Activated CD8-positive, alpha-beta T cell treated with anti-CD3 and anti-CD28 coated beads for 36 hours (primary cell): Measurements from ENCODE around the gene DOC2A. TPM values are rescaled to one million over a fixed set of nuclear protein-coding genes. Genes with fewer than 3 reads are reported as not detected.

Experiments
- ATAC-seq: fragments of 200-7000 bp; cut with Tn5 transposase; one replicate; pipeline ENCODE4 v1.10.0; 2021; ENCODE audit warnings: mild to moderate bottlenecking, moderate library complexity
- CTCF ChIA-PET: fragments of 350-600 bp; sonication (Branson Sonifier 250); formaldehyde crosslinking; loops from one replicate; lab custom pipeline; 2021; ENCODE audit warnings: antibody characterized with exemption; lab: Charles Lee
- POLR2A ChIA-PET: fragments of 350-600 bp; sonication (Branson Sonifier 250); formaldehyde crosslinking; loops from one replicate; lab custom pipeline; 2021; ENCODE audit warnings: antibody characterized with exemption; lab: Charles Lee
- DNase-seq: peaks from one replicate; pipeline ENCODE4 v3.0.0-alpha.2; 2020
- H3K27ac Mint-ChIP-seq: one replicate; pipeline ENCODE4 v1.8.0; 2021; ENCODE audit warnings: mild to moderate bottlenecking, mixed read lengths
- H3K27me3 Mint-ChIP-seq: one replicate; pipeline ENCODE4 v1.8.0; 2021; ENCODE audit warnings: mixed read lengths
- H3K36me3 Mint-ChIP-seq: one replicate; pipeline ENCODE4 v1.8.0; 2021; ENCODE audit warnings: low read depth, mixed read lengths
- H3K4me1 Mint-ChIP-seq: one replicate; pipeline ENCODE4 v1.8.0; 2021; ENCODE audit warnings: low read depth, mixed read lengths
- H3K4me3 Mint-ChIP-seq: one replicate; pipeline ENCODE4 v1.8.0; 2021; ENCODE audit warnings: mild to moderate bottlenecking, moderate library complexity, mixed read lengths
- H3K9me3 Mint-ChIP-seq: one replicate; pipeline ENCODE4 v1.8.0; 2021; ENCODE audit warnings: mixed read lengths
- intact Hi-C: fragments of 100-400 bp; cut with micrococcal nuclease; formaldehyde crosslinking; loops from one replicate; pipeline ENCODE4 v1.10.0; 2022
- total RNA-seq, 2 experiments: library from RNA; stranded (reverse); gene quantifications; one replicate each; pipeline ENCODE4 v1.2.3, GENCODE V29; 2021
- TF ChIP-seq, protein P1 (sequence below): fragments of 200-600 bp; IDR thresholded peaks from one replicate; pipeline ENCODE4 v1.8.0; 2022; ENCODE audit warnings: antibody characterized with exemption, mild to moderate bottlenecking

DOC2A gene
- total RNA-seq, 2 experiments from 2014 or later: 0.68 to 1.8 TPM

- no peak overlapping the region for H3K27ac Mint-ChIP-seq
- H3K4me1 Mint-ChIP-seq: peaks cover 21% of the 10 kb centered on the region
- H3K27me3 Mint-ChIP-seq: no peaks in the 10 kb centered on the region
- H3K36me3 Mint-ChIP-seq: peaks cover 25% of the 10 kb centered on the region
- ChIA-PET POLR2A (interaction anchor here (0.6 kb wide), 1 partner anchor 73 kb away, joined by 3 read pairs; no protein-coding TSS in a partner anchor), CTCF (no interaction called here)
- ATAC-seq: no peak
- intact Hi-C loops: no loop called here
- TF ChIP-seq, protein P1, sequence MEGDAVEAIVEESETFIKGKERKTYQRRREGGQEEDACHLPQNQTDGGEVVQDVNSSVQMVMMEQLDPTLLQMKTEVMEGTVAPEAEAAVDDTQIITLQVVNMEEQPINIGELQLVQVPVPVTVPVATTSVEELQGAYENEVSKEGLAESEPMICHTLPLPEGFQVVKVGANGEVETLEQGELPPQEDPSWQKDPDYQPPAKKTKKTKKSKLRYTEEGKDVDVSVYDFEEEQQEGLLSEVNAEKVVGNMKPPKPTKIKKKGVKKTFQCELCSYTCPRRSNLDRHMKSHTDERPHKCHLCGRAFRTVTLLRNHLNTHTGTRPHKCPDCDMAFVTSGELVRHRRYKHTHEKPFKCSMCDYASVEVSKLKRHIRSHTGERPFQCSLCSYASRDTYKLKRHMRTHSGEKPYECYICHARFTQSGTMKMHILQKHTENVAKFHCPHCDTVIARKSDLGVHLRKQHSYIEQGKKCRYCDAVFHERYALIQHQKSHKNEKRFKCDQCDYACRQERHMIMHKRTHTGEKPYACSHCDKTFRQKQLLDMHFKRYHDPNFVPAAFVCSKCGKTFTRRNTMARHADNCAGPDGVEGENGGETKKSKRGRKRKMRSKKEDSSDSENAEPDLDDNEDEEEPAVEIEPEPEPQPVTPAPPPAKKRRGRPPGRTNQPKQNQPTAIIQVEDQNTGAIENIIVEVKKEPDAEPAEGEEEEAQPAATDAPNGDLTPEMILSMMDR: no peak
- no peaks in the 10 kb centered on the region for H3K9me3 Mint-ChIP-seq
- DNase-seq: no peak
- H3K4me3 Mint-ChIP-seq: no peak overlapping the region
Observed at GRCh38 chr16:29999605-30000004, 11.2 kb downstream of the DOC2A start.

GRCh38 chr16:29996766-29997250 lies 14.0 kb downstream of the DOC2A start:
- H3K4me3 Mint-ChIP-seq: peak overlapping the region; percentile 96
- peaks cover 29% of the 10 kb centered on the region for H3K4me1 Mint-ChIP-seq
- no peak for ATAC-seq
- ChIA-PET POLR2A (interaction anchor here (0.6 to 7.7 kb wide), 13 partner anchors 10 to 185 kb away, joined by 3 to 74 read pairs (median 6); partner anchors contain the start of genes ALDOA, ASPHD1, KCTD13 and SEZ6L2), CTCF (interaction anchor here (0.8 to 3.2 kb wide), 6 partner anchors 9 to 296 kb away, joined by 3 to 14 read pairs (median 6); no protein-coding TSS in a partner anchor)
- peak overlapping the region; percentile 99 for H3K27ac Mint-ChIP-seq
- TF ChIP-seq, protein P1: no peak
- H3K36me3 Mint-ChIP-seq: peaks cover 31% of the 10 kb centered on the region
- DNase-seq: peak; percentile 47
- no peaks in the 10 kb centered on the region for H3K27me3 Mint-ChIP-seq
- no peaks in the 10 kb centered on the region for H3K9me3 Mint-ChIP-seq
- intact Hi-C loops: no loop called here

DNA sequence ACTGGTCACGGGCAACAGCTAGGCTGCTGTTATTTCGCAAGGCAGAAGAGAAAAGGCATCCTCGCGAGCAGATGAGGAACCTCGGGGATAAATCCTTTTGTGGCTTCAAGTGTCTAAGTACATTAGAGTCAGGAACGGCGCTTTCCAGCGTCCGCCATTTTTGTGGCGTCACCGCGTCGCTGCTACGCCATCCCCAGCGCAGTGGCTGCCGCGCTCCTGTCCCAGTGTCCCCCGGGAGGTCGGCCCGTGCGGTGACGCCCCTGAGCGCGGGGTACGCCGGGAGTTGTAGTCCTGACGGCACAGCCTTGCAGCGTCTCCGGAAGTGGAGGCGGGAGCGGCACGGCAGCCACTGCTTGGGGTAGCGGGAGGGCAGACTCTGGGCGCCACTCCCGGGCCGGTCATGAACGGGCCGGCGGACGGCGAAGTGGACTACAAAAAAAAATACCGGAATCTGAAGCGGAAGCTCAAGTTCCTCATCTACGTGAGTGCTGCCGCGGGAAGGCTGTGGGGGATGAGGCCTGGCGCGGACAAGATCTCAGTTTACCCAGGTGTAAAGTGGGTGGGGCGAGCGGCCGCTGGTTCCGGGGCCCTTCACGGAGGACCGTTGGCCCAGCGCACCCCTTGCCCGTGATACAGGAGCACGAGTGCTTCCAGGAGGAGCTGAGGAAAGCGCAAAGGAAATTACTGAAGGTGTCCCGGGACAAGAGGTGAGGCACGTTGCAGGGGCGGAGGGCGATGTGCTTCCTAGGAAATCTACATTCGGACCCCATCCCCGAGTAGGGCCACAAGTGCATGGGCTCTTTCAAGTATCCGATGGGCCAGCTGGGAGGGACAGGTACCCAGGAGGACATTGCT lies 14.7 kb downstream of the DOC2A start, which contains the start of gene INO80E:
INO80E (plus strand) TSS at position 331 of the 855 bp plus-strand sequence; CDS start at position 401, 70 bp downstream.
- Mint-ChIP-seq H3K4me3 (peak within 1 kb of the TSS; percentile 96), H3K9me3 (no peaks in the 10 kb centered on the region), H3K4me1 (peaks cover 29% of the 10 kb centered on the region), H3K36me3 (peaks cover 30% of the 10 kb centered on the region), H3K27ac (peak within 1 kb of the TSS; percentile 99), H3K27me3 (no peaks in the 10 kb centered on the region)
- intact Hi-C loops: no loop called here
- DNase-seq (peak; percentile 99), ATAC-seq (peak; percentile 97)
- TF ChIP-seq, protein P1: no peak
- POLR2A ChIA-PET: interaction anchor here (0.6 to 7.7 kb wide), 21 partner anchors 10 to 189 kb away, joined by 3 to 74 read pairs (median 5); partner anchors contain the start of genes ALDOA, ASPHD1, DOC2A and KCTD13
- CTCF ChIA-PET: interaction anchor here (0.8 to 3.2 kb wide), 7 partner anchors 10 to 305 kb away, joined by 3 to 14 read pairs (median 5); partner anchors contain the start of gene PAGR1

GRCh38 chr16:29995324-29995910 lies 15.4 kb downstream of the DOC2A start, which contains the start of gene HIRIP3:
TSS of gene HIRIP3 (minus strand) at chr16:29995617. CDS start at chr16:29995605, 12 bp downstream.
- ATAC-seq (peak; percentile 63), DNase-seq (peak; percentile 90)
- Mint-ChIP-seq H3K9me3 (no peaks in the 10 kb centered on the region), H3K36me3 (peaks cover 30% of the 10 kb centered on the region), H3K27ac (peak within 1 kb of the TSS; percentile 99), H3K4me3 (peak within 1 kb of the TSS; percentile 96), H3K27me3 (no peaks in the 10 kb centered on the region), H3K4me1 (peaks cover 29% of the 10 kb centered on the region)
- TF ChIP-seq, protein P1: no peak
- intact Hi-C loops: no loop called here
- CTCF ChIA-PET: interaction anchor here (0.9 to 3.2 kb wide), 6 partner anchors 10 to 304 kb away, joined by 3 to 14 read pairs (median 6); partner anchors contain the start of gene PAGR1
- POLR2A ChIA-PET: interaction anchor here (0.6 to 7.7 kb wide), 17 partner anchors 9 to 188 kb away, joined by 3 to 74 read pairs (median 6); partner anchors contain the start of genes ALDOA, ASPHD1, DOC2A and KCTD13
